Measurements from ENCODE around the gene GABBR2. TPM values are rescaled to one million over a fixed set of nuclear protein-coding genes. Genes with fewer than 3 reads are reported as not detected.

Gene GABBR2
- total RNA-seq, 1 donor from 2014 or later, result 0.84 TPM

DNA sequence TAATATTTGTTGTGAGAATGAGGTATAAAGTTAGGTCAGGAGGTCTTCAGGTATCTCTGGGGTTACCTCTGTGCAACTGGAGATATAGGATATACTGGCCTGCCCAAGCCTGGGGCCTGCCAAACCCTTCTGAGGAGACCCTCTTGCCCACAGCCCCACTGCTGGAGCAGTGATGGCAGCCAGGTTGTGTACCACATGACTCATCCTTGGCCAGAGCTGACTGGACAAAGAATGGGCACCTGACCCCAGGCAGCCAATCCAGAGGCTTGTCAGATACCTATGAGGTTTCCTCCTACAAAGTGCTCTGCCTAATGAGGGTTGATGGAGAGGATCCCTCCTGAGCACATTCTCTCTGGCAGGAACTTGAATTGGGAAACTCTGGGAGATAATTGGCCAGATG, 397.2 kb downstream of the GABBR2 start:
- Histone ChIP-seq H3K27ac (no peak overlapping the region), H3K9me3 (no peaks in the 10 kb centered on the region), H3K4me3 (no peak overlapping the region), H3K27me3 (no peaks in the 10 kb centered on the region), H3K36me3 (no peaks in the 10 kb centered on the region), H3K4me1 (peaks cover 7% of the 10 kb centered on the region)
- intact Hi-C loops (cut with DNase I), result loop anchor here (5.0 kb wide), 1 partner anchor 461 kb away; no protein-coding TSS in a partner anchor
- ATAC-seq, result no peak
- no peak for DNase-seq
- TF ChIP-seq, protein P1, sequence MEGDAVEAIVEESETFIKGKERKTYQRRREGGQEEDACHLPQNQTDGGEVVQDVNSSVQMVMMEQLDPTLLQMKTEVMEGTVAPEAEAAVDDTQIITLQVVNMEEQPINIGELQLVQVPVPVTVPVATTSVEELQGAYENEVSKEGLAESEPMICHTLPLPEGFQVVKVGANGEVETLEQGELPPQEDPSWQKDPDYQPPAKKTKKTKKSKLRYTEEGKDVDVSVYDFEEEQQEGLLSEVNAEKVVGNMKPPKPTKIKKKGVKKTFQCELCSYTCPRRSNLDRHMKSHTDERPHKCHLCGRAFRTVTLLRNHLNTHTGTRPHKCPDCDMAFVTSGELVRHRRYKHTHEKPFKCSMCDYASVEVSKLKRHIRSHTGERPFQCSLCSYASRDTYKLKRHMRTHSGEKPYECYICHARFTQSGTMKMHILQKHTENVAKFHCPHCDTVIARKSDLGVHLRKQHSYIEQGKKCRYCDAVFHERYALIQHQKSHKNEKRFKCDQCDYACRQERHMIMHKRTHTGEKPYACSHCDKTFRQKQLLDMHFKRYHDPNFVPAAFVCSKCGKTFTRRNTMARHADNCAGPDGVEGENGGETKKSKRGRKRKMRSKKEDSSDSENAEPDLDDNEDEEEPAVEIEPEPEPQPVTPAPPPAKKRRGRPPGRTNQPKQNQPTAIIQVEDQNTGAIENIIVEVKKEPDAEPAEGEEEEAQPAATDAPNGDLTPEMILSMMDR (IDR thresholded peaks at IDR 0.05), result no peak

DNA sequence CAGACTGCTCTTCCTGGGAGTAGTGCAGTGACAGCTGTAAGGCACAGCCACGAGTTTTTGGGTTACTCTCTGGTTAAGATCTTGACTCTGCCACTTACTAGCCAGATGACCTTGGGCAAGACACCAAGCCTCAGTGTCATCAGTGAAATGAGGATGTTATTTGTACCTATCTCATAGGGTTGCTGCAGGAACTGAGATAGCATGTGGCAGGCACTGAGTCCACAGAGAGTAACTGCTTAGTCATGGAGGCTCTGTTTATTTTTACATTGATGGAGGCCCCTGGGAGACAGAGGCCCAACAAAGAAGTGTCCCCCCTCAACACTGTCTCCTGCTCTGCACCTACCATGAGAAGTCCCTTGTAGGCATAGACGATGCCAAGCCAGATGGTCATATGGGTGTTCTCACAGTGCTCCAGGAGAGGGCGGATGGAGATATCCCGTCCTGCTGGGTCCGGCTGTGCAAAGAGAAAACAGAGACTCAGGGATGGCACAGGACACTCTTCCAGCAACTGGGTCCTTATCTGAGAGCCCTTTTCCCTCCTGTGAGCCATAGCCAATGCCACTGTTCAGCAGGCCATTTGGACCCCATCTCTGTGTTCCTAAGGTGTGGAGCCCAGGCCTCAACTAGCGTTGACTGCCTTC, 397.9 kb downstream of the GABBR2 start:
- intact Hi-C loops (cut with DNase I), result loop anchor here (5.0 kb wide), 1 partner anchor 461 kb away; no protein-coding TSS in a partner anchor
- ATAC-seq (no peak), DNase-seq (no peak)
- TF ChIP-seq, protein P1 (IDR thresholded peaks at IDR 0.05), result no peak
- H3K27me3 ChIP-seq, result no peaks in the 10 kb centered on the region
- no peaks in the 10 kb centered on the region for H3K9me3 ChIP-seq
- no peaks in the 10 kb centered on the region for H3K36me3 ChIP-seq
- no peak overlapping the region for H3K27ac ChIP-seq
- no peak overlapping the region for H3K4me3 ChIP-seq
- H3K4me1 ChIP-seq, result peaks cover 7% of the 10 kb centered on the region

DNA sequence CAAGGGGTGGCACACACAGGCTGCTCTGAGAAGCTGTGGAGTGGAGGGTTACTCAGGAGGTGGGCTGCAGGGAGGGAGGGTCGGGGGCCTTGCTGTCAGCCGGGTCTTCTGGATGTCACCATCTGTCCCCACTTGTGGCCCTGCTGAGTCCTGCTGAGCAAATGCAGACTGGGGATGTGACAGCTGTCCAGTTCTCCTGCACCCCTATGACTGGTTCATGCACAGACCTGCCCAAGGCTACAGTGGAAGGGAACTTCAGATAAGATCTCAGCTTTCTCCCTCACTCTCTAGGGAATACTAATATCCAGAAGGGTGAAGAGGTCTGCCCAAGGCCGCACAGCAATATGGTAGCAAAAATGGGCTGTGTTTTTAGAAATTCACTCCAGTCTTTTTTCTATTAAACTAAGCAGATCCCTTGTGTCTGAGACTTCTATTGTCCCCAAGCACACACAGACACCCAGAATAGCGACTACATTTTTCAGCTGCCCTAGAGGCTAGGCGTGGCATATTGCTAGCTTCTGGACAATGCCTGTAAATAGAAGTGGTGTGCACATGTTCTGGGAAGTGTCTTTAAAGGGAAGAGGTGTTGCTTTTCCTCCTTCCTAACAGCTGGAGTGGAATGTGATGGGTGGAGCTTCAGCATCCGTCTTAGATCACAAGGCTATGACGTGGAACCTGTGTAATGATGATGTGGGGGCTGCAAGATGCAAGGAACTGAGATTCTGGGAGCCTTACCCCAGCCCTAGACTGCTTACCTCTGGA, 402.2 kb downstream of the GABBR2 start:
- ATAC-seq (peak; percentile 58), DNase-seq (no peak)
- TF ChIP-seq, protein P1 (IDR thresholded peaks at IDR 0.05), result no peak
- intact Hi-C loops (cut with DNase I), result no loop called here
- Histone ChIP-seq H3K4me1 (no peaks in the 10 kb centered on the region), H3K9me3 (no peaks in the 10 kb centered on the region), H3K36me3 (no peaks in the 10 kb centered on the region), H3K27me3 (no peaks in the 10 kb centered on the region), H3K27ac (no peak overlapping the region), H3K4me3 (no peak overlapping the region)

DNA sequence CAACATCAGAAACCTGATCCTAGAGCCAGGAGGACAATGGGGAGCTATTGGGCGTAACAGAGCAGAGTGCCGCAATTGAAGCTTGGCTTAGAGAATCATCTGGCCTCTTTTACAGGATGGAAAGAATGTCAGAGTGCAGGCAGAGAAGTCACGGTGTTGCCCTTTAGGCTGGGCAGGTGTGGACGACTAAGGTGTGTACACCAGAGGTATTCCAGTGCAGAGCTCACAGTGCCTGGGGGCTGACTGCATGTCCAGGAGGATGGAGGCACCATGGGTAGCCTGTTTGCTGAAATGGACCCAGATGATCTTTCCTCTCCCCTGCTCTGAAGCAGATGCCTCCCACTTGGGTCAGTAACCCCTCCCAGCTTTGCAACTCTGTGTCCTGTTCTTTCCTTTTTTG, 404.4 kb downstream of the GABBR2 start:
- H3K36me3 ChIP-seq, result no peaks in the 10 kb centered on the region
- H3K27me3 ChIP-seq, result no peaks in the 10 kb centered on the region
- no peak overlapping the region for H3K4me3 ChIP-seq
- H3K27ac ChIP-seq, result no peak overlapping the region
- no peaks in the 10 kb centered on the region for H3K4me1 ChIP-seq
- TF ChIP-seq, protein P1 (IDR thresholded peaks at IDR 0.05), result no peak
- DNase-seq (peak; percentile 40), ATAC-seq (no peak)
- no peaks in the 10 kb centered on the region for H3K9me3 ChIP-seq
- intact Hi-C loops (cut with DNase I), result no loop called here

DNA sequence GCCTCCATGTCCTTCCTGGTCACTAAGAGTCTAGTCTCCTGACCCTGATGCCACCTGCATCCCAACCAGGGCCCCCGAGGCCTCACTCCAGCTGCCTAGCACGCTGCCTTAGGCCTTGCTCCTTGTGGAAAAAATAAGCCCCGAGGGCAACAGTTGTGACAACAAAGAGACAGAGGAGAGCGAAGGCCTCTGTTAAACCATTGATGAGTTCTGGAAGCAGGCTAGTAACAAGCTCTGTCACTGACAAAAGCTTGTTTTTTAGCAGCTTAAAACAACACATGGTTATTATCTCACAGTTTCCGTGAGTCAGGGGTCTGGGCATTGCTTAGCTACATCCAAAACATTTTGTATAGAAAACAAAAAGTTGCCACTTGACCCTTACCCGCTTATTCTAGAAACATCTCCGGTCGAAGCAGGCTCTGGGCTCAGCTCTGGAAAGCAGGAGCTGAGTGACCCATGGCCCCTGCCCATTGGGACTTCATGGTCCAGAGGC, 405.1 kb downstream of the GABBR2 start:
- intact Hi-C loops (cut with DNase I), result no loop called here
- TF ChIP-seq, protein P1 (IDR thresholded peaks at IDR 0.05), result no peak
- Histone ChIP-seq H3K27me3 (no peaks in the 10 kb centered on the region), H3K36me3 (no peaks in the 10 kb centered on the region), H3K9me3 (no peaks in the 10 kb centered on the region), H3K4me1 (no peaks in the 10 kb centered on the region), H3K4me3 (no peak overlapping the region), H3K27ac (no peak overlapping the region)
- DNase-seq, result no peak
- no peak for ATAC-seq
